ENCODE results near the gene NXN.
"Not testable (repeated sequence)": the region's sequence is repeated elsewhere in the genome, so short reads cannot be mapped to it uniquely, and the experiment has no call there.

The NXN gene

GRCh38 chr17:781805-782731 is 197.5 kb downstream of the NXN start, which contains the start of the genes GLOD4 and MRM3:
TSS of gene GLOD4 (minus strand) at chr17:782280. CDS start at chr17:782255, 25 bp downstream.
TSS of gene MRM3 (plus strand) at chr17:782353. CDS start at chr17:782379, 26 bp downstream.
- DNase-seq (ENCODE audit: low read depth in 2 of 2, low spot score in 1 of 2) = peak; percentile 86 to 97

DNA sequence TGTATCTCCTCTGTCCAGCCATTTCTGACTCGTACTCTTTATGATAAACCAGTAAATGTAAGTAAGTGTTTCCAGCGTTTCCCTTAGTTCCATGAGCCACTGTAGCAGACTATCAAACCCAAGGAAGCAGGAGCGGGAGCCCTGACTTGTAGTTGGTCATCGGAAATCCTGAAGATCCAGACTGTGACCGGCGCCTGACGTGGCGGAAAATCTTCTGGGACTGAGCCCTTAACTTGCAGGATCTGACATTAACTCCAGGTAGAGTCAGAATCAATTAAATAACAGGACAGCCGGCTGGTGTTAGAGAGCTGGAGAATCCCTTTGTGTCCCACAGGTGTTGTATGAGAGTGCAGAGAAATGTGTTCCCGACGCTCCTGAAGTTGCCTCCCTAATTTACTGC is 201.5 kb downstream of the NXN start:
- DNase-seq (ENCODE audit: low read depth in 2 of 2, low spot score in 1 of 2) = no peak

- DNase-seq (ENCODE audit: low read depth in 2 of 2, low spot score in 1 of 2) = no peak
These were observed 205.3 kb downstream of the NXN start for GRCh38 chr17:774313-774584.

- no peak for DNase-seq (ENCODE audit: low read depth in 2 of 2, low spot score in 1 of 2)
These were observed 205.9 kb downstream of the NXN start for GRCh38 chr17:773467-774312.

- DNase-seq (ENCODE audit: low read depth in 2 of 2, low spot score in 1 of 2) = no peak
These were observed 206.6 kb downstream of the NXN start for GRCh38 chr17:773016-773415.

- no peak for DNase-seq (ENCODE audit: low read depth in 2 of 2, low spot score in 1 of 2)
These were observed 212.5 kb downstream of the NXN start for GRCh38 chr17:767076-767475.

- DNase-seq (ENCODE audit: low read depth in 2 of 2, low spot score in 1 of 2) = no peak
These were observed 219.2 kb downstream of the NXN start for GRCh38 chr17:760371-760770.

- DNase-seq (ENCODE audit: low read depth in 2 of 2, low spot score in 1 of 2) = no peak
These were observed 219.6 kb downstream of the NXN start for GRCh38 chr17:759964-760363.

- DNase-seq (ENCODE audit: low read depth in 2 of 2, low spot score in 1 of 2) = not testable (repeated sequence)
These were observed 223.5 kb downstream of the NXN start for GRCh38 chr17:756010-756567.

DNA sequence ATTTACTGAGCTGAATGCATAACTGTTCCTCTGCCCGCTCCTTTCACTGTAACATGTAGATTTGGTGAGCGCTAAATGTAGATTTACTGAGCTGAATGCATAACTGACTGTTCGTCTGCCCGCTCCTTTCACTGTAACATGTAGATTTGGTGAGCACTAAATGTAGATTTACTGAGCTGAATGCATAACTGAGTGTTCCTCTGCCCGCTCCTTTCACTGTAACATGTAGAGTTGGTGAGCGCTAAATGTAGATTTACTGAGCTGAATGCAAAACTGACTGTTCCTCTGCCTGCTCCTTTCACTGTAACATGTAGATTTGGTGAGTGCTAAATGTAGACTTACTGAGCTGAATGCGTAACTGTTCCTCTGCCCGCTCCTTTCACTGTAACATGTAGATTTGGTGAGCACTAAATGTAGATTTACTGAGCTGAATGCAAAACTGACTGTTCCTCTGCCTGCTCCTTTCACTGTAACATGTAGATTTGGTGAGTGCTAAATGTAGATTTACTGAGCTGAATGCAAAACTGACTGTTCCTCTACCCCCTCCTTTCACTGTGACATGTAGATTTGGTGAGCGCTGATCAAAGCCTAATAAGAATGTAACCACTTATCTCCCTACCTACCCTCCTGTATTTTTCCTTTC is 224.1 kb downstream of the NXN start:
- not testable (repeated sequence) for DNase-seq (ENCODE audit: low read depth in 2 of 2, low spot score in 1 of 2)

- no peak for DNase-seq (ENCODE audit: low read depth in 2 of 2, low spot score in 1 of 2)
These were observed 226.2 kb downstream of the NXN start for GRCh38 chr17:753418-753817.

GRCh38 chr17:752620-753219 is 226.9 kb downstream of the NXN start:
- no peak for DNase-seq (ENCODE audit: low read depth in 2 of 2, low spot score in 1 of 2)

DNA sequence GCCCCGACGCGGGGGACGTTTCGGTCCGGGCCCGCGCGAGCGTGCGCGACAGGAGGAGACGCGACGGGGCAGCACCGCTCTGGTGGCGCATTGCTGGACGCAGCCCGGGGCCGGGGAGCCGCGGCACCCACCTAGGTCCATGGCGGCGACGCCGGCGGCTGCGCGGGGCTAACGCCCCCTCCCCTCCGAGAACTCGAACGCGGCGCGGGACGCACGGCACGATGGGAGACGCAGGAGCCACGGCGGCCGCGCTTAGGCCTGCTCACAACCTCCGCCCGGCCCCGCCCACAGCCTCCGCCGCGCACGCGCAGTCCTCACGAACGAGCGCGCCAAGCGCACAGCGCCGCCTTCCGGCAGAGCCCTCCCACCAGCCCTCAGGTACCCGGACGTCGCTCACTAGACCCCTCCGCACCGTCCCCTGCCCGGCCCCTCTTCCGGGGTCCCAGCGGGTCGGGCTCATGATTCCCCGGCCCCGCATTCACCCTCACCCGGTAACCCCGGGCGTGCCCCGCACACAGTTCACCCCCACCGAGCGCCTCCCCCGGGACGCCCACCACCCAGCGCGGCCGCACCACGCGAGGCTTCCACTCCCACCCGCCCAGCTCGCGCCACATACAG is 227.5 kb downstream of the NXN start, which contains the start of gene GEMIN4:
GEMIN4 (minus strand) TSS at position 263 of the 618 bp plus-strand sequence; CDS start at position 141, 122 bp downstream.
- DNase-seq (ENCODE audit: low read depth in 2 of 2, low spot score in 1 of 2) = peak; percentile 97 to 98

DNA sequence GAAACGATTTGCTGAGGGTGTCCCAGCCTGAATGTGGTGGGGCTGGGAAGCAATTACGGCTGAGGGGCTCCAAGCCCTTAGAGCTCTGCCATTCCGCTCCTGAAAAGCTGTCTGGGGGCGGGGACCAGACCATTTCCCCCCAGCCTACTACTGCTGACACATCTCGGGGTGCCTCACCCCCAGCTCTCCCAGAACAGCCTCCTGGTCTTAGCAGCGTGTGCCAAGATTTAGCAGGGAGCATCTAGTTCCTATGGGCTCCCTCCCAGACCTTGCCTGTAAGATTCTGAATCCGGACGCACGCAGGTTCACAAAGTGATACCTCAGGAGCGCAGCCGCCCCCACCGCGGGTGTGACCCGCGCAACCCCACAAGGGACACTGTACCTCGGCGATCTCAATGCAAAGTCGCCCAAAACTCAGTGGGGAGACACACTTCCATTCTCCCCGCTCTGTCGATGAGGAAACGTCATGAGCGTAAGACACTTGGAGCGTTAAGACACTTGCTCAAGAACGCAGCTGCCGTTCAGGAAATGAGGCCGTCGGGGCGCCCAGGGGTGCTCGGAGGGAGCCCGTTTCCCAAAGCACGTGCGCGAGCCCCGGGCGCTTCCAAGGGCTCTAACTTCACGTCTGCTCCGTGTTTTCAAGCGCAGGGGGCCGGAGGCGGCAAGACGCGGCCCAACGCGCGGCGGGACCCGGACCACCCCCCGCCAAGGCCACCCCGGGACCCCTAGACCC is 228.1 kb downstream of the NXN start:
- peak in 1 of 2 donors; percentile 18 for DNase-seq (ENCODE audit: low read depth in 2 of 2, low spot score in 1 of 2)

- DNase-seq (ENCODE audit: low read depth in 2 of 2, low spot score in 1 of 2) = no peak
These were observed 229.0 kb downstream of the NXN start for GRCh38 chr17:750431-751037.

DNA sequence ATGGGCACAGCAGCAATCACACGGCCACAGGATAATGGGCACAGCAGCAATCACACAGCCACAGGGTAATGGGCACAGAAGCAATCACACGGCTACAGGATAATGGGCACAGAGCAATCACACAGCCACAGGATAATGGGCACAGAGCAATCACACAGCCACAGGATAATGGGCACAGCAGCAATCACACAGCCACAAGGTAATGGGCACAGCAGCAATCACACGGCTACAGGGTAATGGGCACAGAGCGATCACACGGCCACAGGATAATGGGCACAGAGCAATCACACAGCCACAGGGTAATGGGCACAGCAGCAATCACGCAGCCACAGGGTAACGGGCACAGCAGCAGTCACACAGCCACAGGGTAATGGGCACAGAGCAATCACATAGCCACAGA is 230.2 kb downstream of the NXN start:
- not testable (repeated sequence) for DNase-seq (ENCODE audit: low read depth in 2 of 2, low spot score in 1 of 2)
